ENCODE measurements around the gene EPHX1.

EPHX1 gene

DNA sequence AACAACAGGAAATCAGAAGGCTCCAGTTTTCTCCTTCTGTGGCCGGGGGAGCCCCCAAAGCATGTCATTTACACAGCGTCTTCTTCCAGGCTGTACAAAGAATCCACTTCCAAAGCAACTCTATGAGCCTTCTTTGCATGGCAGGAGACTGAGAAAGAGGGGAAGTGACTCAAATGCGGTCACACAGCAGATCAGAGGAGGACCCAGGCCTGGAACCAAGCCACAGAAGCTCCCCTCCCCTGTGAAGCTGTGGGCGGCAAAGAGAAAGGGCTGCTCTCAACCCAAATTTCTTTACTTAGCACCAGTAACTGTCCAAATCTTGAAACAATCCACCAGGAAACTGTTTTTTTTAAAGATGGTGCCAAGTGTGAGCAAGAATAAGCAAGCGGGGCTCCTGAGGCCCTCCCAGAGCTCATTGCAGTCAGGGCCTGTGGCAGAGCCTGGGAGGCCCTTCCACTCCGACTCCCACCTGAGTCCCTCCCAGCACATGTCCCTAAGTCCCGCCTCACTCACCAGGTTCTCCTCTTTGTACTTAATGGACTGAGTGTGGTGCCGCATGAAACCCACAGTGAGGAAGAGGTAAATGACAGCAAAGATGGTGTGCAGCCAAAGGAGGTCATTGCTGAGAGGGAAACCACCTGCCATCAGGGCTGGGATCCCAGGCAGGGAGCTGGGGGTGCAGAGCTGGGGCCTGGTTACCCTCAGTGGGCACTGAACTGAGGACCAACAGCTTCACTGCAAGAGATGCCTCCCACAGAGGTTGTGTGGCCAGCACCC, 56.3 kb downstream of the EPHX1 start:
- peak; percentile 73 for DNase-seq

DNA sequence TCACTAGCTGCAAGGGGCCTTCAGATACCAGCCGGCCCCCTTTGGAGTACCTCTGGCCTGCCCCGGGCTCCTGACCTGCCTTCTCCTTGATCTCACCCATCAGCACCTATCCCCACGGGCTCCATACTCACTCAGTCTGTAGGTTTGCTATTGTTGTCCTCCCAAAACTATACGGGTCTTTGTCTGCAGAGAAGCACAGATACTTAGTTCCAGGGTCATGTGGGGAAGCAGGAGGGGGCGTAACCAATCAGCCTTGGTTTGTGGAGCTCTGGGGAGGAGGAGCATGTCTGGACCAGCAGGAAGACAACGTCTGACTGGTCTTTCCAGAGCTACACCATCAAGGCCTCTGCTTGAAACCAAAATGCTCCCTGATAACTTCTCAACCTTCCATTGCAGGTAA, 57.1 kb downstream of the EPHX1 start:
- no peak for DNase-seq

DNA sequence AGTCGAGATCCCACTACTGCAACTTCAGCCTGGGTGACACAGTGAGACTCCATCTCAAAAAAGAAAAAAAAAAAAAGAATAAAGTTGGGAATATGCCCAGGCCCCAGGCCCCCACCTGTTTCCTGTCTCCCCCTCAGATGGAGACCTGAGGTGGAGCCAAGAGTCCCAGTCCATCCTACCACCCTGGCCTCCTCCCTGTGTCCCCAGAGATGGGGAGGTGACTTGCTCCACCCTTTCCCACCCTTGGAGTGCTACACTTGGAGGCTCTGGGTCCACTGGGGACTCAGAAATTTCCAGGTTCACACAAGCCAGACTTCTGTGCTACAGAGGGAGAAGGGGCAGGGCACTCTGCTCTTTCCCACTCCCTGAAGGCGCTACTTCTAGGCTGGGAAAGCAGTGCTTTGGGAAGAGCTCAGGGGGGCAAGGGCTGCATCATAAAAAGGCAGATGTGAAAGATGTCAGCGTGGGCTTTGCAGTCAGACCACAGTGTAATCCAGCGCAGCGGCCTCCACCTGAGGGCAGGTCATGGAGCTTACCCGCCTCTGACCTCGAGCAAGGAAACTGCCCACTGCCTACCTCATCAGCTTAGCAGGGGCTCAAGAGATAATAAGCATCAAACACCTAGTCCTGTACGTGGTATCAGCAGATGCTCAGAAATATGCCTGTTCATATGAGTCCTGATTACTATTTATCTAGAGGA, 58.9 kb downstream of the EPHX1 start:
- DNase-seq: no peak

DNA sequence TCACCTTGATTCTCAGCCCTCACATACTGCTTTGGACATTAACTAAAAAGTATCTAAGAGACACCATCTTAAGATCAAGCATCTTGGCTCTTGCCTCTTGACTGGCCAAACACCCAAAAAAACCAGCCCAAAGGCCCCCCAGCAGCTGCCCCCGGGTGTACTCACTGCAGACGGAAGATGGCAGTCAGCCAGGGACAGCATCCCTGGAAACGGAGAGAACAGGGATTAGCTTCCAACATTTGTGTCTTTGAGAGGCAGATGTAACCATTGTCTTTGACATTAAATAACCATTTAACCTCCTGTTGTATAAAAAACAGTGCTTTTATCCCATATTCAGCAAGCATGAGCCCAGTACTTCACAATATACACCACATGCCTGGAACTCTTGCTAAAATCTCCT, 61.0 kb downstream of the EPHX1 start:
- no peak for DNase-seq

DNA sequence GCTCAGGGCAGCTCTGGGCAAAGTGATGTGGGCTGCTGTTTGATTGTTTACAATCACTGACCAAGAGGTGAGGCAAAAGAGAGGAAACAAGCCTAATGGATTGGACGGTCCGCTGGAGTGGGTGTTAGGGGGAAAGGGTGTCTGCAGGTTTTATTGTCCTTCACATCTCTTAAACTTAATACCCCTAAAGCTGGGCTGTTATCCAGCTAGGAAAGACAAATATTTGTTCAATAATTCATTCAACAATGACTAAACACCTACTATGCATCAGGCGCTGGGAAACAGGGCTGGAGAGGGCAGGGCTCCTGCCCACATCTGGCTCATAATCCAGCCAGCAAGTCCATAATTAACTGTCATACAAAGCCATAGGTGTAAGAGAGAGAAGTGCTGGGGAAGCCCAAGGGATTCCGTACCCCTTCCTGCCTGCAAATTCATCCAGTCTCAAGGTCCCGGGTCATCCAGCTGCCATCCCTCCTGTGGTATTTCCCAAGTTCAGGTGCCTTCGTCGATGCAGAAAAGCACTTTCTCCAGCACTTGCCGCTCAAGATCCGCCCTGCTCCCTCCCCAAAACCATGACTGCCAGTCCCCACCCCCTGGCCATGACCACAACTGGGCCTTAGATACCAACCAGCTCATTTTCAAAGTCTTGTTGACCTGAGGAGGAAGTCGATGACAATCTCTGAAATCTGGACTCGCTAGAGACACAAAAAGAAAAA, 61.6 kb downstream of the EPHX1 start:
- no peak for DNase-seq

DNA sequence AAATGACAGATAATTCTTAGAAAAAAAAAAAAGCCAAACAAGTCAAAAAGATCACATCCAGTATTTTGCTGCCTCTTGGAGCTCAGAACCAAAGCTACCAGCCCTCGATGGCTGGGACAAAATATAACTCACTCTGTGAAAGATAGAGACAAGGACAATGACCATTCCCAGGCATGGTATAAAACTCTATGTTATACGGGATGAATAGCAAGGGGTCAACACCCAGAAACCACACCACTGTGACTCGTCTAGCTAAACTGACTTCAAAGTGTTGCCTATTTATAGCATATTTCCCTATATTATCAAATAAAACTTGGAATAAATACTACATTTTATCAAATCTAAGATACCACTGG, 62.1 kb downstream of the EPHX1 start:
- DNase-seq: no peak

DNA sequence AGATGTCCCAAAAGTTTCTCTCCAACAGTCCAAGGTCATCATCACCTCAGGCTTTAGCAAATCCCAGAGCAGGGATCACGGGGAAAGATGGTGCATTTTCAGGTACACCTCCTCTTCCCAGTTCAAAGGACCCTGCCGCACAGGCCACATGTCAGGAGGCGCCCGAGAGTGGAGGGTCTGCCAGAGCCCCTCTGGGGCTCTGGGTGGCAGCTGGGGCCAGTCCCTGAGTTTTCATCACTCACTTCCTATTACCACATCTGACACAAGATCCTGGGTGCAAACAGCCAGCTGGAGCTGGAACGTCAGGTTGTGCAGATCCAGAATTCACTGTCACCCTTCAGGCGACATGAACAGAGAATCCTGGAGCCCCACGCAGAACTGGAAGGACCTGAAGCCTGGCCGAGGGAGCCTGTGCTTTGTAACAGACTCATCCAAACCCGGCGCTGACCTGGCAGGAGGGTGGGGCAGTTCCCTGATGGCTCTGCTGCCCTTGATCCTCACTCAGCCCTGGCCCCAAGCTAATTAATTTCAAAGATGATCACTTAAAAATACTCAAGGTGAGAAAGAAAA, 63.4 kb downstream of the EPHX1 start:
- DNase-seq: no peak

DNA sequence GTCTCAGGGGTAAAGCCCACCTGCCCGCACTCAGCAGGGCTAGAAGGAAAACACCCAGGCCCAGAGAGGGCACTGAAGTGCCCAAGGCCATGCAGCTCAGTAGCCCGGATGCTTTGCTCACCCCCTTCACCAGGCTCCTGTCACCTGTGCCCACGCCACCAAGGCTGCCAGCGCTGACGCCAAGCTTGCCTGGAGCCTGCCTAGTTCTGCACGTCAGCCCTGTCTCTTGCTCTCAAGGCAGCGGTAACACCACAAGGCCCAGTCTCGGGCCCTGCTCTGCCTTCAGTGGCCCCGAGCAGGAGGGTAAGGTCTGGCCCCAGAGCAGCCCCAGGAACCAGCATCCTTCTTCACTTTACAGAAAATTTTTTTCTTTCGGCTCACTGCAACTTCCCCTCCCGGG, 64.5 kb downstream of the EPHX1 start:
- DNase-seq: no peak

DNA sequence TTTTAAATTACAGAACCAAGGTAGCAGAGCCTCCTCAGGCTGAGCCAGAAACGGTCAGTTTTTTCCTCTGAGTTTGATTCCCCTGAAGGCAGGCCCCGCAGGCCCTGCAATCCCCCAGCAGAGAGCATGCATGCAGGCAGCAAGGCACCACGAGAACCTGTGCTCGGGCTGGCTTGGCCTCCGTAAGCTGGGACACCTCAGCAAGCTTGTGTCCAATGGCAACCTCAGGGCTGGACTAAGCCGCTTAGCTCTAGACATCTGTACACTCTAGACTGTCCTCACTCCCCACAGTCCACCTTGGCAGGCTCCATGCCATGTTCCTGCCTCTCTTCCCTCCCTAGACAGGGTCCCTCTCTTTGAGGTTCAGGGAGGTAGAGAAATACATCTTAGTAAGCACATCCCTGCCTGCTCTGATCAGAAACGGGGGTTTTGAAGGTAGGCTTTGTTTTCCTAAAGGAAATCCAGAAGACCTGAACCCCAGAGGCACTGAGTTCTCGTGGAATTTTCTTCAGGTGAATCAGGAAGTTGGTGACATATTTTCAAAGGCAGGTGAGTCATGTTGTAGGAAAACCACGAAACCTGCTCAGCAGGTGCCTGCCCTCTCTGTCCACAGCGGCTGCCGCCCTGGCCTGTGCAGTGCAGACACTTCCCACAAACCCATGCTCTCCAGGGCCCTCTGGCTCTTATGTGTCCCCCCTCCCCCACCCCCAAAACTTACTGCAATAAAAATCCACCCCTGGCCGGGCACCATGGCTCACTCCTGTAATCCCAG, 65.3 kb downstream of the EPHX1 start:
- DNase-seq: no peak

DNA sequence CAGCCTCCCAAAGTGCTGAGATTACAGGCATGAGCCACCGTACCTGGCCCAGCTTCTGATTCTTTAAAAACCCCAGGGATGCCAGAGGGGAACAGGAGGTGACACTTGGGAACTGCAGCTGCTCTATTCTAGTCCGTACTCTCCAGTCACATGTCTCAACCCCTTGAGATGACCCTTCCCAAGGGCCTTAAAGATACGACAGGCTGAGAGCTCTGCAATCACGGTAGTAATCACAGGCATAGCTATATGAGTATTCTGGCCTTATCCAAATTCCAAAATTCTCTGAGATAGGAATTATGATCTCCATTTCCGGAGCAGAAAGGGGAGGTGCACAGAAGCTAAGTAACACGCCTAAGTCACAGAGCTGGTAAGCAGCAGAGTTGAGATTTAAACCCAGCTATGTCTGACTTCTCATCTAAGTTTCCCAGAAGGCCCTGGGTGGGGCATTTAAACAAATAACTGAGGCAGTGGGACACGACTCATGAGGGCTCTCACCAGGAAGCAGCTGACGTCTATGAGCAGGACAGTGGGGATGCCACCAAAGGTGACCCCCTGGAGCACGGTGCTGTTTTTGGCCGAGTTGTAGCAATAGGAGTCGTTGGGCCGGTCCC, 67.1 kb downstream of the EPHX1 start:
- no peak for DNase-seq

DNA sequence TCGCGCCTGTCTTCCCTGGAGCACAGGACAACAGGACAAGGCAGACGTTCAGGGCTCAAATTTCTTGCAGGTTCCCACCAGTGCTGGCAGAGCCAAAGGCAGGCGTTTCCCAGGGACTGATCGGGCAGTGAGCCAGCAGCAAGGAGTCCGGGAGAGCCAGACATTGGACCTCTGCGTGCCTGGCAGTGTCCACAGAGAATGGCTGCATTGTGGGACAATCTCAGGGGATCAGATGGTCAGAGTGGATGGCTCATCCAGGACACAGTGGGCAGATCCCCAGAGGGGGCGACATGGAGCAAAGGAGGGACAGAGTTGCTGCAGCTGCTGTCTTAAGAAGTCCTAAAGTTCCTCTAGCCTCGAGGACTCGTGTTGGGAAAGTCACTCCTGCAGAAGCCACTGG, 67.7 kb downstream of the EPHX1 start:
- no peak for DNase-seq

DNA sequence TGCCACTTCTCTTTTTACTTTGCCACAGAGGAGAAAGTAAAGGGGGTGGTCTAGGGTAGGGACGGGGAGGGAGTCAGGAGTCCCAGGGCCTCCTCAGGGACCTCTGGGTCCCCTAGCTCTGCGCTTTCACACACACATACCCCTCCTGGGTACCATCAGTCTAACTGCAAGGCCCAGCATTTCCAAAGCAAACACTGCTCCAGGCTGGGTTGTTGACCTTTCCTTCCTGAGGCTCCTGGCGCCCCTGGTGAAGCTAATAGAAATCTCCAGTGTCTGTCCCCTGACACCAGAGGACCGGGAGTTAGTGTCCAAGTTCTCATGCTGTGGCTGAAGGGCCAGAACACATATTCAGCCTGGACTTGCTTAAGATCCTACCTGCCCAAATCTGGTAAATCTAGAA, 68.4 kb downstream of the EPHX1 start:
- no peak for DNase-seq

DNA sequence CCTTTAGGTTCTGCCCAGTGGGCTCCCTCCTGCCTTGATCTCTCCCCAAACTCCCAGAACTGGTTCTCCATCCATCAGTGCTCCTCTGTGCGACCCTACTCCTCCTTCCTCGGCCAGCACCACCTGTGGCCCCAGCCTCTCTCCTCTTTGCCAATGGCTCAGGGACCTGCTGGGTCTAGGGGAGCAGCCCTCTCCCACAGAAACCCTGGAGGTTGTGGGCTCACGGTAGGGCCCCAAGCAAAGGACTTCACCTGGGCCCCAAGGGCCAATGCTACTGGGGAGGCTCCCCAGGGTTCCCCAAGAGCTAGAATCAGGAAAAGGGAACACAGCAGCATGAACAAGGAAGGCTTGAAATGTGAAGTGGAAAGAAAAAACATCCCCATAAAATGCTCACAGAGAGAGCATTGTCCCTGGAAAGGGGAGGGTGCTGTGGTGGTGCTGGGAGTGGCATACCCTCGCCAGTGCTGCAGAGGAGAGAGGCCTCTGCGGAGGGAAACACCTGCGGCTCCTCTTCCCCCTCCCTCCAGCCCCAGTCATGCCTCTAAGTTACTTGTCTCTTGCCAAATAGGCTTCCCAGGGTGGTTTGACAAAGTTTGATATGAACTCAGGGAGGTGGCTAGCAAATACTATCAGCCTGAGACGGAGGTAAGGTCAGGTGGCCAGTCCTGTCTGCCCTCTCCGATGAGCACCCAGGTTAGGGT, 69.7 kb downstream of the EPHX1 start:
- no peak for DNase-seq

DNA sequence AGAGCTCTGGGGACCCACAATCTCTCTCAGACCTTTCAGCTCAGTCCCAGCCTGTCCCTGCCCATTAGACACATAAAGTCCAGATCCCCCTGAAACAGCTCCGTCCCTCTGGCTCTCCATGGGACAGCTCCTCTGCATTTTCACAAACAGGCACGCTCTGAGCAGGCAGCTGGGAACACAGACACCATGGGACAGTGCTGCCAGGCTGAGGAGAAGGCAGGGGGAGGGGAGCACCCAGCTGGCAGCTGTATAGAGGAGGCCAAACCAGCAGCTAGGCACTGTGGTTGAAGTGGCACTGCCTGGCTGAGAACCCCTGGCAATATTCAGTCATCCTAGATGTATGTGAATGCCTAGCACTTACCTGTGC, 70.3 kb downstream of the EPHX1 start:
- DNase-seq: no peak

DNA sequence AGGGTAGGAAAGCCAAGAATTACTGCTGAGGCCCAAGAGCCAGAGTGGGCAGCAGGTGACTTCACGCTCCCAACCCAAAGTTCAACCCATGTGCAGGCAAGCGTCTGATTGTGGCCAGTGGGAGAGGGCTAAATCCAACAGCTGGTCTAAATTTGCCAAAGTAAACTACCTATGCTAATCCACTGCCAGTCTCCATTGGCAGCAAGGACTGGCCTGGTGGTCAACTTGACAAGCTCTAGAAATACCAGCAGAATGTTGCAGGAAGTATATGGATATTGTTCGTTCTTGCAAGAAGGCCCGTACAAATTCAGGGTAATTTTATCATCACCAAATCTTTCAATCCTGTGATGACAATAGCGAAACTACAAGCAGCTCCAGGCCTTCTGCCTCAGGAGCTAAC, 70.7 kb downstream of the EPHX1 start:
- DNase-seq: no peak

DNA sequence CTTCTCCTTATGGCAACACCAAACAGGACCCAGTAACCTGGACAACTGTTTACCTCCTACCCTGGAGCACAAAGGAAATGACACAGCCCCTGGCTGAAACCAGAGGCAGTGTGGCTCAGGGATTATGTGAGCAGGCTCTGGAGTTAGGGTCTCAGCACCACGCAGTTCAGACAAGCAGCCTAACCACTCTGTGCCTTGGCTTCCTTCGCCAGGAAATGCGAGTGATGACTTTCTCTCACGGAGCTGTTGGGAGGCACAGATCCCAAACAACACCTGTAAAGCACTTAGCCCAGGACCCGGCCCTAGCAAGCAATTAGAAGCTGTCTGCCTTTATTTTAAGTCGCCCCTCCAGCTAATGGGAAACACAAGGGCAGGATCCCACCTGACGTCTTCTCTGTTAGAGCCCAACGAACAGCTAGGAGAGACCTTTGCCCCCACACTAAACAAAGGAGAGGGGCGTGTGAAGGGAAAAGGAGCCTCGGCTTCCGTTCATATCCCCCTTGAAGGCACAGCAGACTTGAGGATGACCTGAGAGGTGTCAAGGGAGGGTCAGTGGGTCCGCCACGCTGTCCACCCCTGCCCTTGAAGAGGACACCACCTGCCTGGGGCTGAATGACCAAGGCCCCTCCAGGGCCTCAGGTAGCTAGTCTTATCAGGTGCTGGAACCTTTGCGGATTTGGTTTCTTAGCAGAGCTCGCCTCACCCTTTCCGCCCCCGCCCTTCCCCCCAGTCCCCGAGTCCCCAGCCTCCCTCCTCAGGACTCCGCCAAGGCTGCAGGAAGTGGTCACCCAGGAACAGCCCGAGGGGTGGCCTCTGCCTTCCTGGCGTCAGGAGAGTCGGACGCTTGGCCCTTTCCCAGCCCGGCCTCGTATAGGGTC, 71.4 kb downstream of the EPHX1 start:
- peak; percentile 74 for DNase-seq

DNA sequence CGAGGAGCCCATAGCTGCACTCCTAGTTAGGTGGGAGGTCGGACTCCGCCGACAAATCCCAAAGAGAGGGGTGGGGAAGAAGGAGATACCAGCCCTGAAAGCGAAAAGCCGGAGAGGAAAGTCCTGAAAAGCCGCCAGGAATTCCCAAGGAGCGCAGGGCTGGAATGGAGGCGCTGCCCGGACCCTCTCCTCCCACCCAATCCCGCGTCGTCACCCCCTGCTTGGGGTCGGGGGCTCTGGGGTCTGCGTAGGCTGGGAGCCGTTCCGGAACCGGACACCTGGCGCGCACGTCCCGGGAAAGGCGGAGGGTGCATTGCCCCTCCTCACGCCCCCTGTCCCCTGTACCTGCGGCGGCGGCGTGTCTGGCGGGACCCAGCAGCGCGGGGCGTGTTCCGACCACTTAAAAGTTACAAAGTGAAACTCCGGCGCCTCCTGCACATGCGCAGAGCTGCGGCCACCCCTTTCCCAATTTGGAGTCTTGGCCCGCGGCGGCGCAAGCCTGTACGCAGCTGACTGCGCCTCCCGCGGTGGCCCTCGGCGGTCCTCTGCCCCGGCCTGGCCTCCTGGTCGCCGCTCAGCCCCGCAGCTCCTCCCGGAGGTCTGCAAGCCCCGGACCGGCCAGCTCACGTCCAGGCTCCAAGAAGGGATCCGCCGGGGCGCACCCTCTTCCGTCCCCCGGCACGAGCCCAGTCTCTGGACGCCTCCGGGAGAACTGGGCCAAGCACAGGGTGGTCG, 72.2 kb downstream of the EPHX1 start, which contains the start of gene TMEM63A:
Gene TMEM63A, minus strand, starts transcription at position 422 of the 735 bp plus-strand sequence. CDS start 4,800 bp downstream, outside the sequence.
- peak; percentile 93 for DNase-seq

DNA sequence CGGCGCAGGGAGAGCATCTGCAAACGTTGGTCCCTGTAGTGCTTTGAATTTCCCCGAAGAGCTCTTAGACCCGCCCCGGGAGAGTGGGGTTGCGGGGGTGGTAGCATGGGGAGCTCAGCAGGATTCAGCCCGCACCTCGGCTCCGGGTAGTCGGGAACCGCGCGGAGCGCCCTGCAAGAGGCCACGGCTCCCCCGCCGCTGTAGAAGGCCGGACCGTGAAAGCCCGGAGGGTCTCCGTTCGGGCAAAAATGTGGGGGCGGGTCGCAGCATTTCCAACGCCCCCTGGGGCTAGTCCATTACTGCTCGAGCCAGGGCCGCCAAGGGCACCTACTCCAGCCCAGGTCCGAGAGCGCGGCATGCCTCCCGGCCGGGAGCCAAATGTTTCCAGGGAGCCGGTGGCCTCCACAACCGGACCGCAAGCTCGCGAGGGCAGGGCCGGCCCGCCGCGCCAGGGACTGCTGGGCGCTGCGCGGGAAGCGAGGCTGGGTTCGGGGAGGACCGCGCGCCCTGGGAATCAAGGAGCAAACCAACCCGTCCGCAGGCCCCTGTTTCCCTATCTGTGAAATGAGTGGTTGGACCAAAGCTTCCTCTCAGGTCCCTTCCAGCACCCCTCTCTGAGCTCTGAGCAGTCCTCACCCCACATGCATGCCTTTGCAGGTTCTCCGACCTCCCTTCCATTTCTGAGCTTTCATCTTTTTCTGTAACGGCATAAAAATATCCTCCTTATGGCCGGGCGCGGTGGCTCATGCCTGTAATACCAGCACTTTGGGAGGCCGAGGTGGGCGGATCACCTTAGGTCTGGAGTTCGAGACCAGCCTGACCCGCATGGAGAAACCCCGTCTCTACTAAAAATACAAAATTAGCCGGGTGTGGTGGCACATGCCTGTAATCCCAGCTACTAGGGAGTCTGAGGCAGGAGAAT, 73.0 kb downstream of the EPHX1 start:
- peak; percentile 80 for DNase-seq
